Left lung (tissue), 10 donors: ENCODE results near the gene CDC6. TPM values are rescaled to one million over a fixed set of nuclear protein-coding genes. Genes with fewer than 3 reads are reported as not detected.

Experiments used
- ATAC-seq: fragments of 200-7000 bp; cut with Tn5 transposase; one replicate; pipeline ENCODE4 v1.9.1; 2020; ENCODE audit warnings: moderate library complexity
- DNase-seq, 4 donors: peaks; one replicate each; pipeline ENCODE4 v3.0.0-alpha.2; 2013 to 2020
- H3K27ac ChIP-seq, 2 donors: fragments of 200-600 bp; sonication (generic) in 1 of 2; one replicate each; pipeline versions ENCODE4 v1.5.0 to v1.8.0; 2020 to 2021
- H3K27me3 ChIP-seq, 2 donors: fragments of 200-600 bp; sonication (generic) in 1 of 2; one replicate each; pipeline versions ENCODE4 v1.5.0 to v1.8.0; 2020 to 2021
- H3K36me3 ChIP-seq, 2 donors: fragments of 200-600 bp; sonication (generic) in 1 of 2; one replicate each; pipeline versions ENCODE4 v1.5.0 to v1.8.0; 2020 to 2021
- H3K4me1 ChIP-seq, 2 donors: fragments of 200-600 bp; one replicate each; pipeline ENCODE4 v1.8.0; 2021
- H3K4me3 ChIP-seq, 2 donors: fragments of 200-600 bp; sonication (generic) in 1 of 2; one replicate each; pipeline versions ENCODE4 v1.5.0 to v1.8.0; 2020 to 2021; ENCODE audit warnings: mild to moderate bottlenecking in 1 of 2
- H3K9me3 ChIP-seq, 2 donors: fragments of 200-600 bp; sonication (generic) in 1 of 2; one replicate each; pipeline versions ENCODE4 v1.5.0 to v1.8.0; 2020 to 2021
- intact Hi-C, 2 donors: fragments of 100-400 bp; cut with DNase I; formaldehyde crosslinking; loops; one replicate each; pipeline versions ENCODE4 v1.11.2 to v1.14.2; 2022
- polyA plus RNA-seq, 6 donors: library from polyadenylated mRNA; unstranded; fragments of 120-200 nt; gene quantifications; one replicate each; pipeline ENCODE4 v1.2.1, GENCODE V29; 2013; ENCODE audit not compliant: insufficient read length in 6 of 6
- total RNA-seq, 2 donors: library from RNA; stranded (reverse); fragmentation: NEBNext Ultra II Directional; extraction: Animal tissue kit (Norgen Biotek cat#: 25700); gene quantifications; one replicate each; pipeline ENCODE4 v1.2.1, GENCODE V29; 2021
- TF ChIP-seq, protein P1 (sequence below), 2 donors: fragments of 200-600 bp; sonication (generic) in 1 of 2; IDR thresholded peaks; one replicate each; pipeline versions ENCODE4 v1.5.0 to v1.8.0; 2021; ENCODE audit warnings: antibody characterized with exemption in 2 of 2
- donor health status: DM: no; HTN: yes; CAD: no.
- donor health status: DM: no; HTN: no; CAD: no.

CDC6 gene
- total and polyA plus RNA-seq, 8 donors, result 12.8 to 25.9 (median 20.3) TPM

DNA sequence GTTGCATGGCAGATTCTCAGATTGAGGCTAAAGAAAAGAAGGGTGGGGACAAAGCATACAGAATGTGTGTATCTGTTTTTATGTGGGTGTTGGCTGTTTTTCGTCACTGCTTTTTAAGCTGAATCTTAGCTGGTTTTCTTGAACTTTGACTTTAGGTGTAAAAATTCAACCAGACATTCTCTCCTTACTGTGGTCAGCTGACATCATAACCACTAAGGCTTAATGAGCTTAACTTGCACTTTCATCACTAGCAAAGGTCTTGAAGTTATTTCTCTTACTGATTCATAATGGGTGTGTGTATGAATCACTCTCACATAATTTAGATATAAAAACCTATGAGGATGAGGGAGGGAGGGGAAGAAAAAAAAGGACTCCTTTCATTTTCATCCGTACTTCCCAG is 4.0 kb upstream of the CDC6 start:
- intact Hi-C loops, result no loop called here
- H3K27me3 ChIP-seq, result no peaks in the 10 kb centered on the region
- TF ChIP-seq, protein P1, sequence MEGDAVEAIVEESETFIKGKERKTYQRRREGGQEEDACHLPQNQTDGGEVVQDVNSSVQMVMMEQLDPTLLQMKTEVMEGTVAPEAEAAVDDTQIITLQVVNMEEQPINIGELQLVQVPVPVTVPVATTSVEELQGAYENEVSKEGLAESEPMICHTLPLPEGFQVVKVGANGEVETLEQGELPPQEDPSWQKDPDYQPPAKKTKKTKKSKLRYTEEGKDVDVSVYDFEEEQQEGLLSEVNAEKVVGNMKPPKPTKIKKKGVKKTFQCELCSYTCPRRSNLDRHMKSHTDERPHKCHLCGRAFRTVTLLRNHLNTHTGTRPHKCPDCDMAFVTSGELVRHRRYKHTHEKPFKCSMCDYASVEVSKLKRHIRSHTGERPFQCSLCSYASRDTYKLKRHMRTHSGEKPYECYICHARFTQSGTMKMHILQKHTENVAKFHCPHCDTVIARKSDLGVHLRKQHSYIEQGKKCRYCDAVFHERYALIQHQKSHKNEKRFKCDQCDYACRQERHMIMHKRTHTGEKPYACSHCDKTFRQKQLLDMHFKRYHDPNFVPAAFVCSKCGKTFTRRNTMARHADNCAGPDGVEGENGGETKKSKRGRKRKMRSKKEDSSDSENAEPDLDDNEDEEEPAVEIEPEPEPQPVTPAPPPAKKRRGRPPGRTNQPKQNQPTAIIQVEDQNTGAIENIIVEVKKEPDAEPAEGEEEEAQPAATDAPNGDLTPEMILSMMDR (IDR thresholded peaks at IDR 0.05), result no peak
- peaks cover 0 to 40% of the 10 kb centered on the region in 2 donors for H3K36me3 ChIP-seq
- DNase-seq, result no peak
- peak; percentile 33 for ATAC-seq
- H3K27ac ChIP-seq, result peak overlapping the region; percentile 53 to 68
- H3K9me3 ChIP-seq, result no peaks in the 10 kb centered on the region
- no peak overlapping the region for H3K4me3 ChIP-seq
- peaks cover 9 to 33% of the 10 kb centered on the region in 2 donors for H3K4me1 ChIP-seq

DNA sequence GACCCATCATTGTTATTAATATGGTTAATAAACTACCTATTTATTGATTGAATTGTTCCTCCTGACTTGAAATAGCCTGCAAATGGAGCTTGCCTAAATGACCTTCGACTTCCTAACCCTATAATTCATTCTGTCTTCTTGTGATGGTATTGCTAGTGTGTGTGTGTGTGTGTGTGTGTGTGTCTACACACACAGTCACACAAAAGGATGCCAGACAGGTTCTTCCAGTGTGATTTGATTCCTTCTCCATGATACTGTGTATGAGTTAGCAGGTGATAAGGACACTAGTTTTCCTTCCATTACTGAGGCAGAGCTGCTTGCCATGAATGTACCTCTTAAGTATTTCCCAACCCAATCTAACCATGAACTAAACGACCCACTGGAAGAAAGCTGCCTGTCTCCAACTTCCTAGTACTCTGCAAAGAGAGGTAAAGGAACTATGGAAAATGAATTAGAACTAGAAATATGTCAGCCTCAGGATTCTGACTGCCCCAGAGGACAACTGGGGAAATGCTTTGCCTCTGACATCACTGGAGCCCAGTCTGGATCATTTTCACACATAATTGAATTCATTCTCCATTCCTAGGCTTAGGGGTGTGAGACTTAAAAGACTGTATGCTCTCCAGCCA is 3.5 kb upstream of the CDC6 start:
- no peaks in the 10 kb centered on the region for H3K9me3 ChIP-seq
- intact Hi-C loops, result no loop called here
- H3K27ac ChIP-seq, result peak overlapping the region; percentile 53 to 68
- H3K4me1 ChIP-seq, result peaks cover 9 to 38% of the 10 kb centered on the region in 2 donors
- H3K36me3 ChIP-seq, result peaks cover 0 to 34% of the 10 kb centered on the region in 2 donors
- DNase-seq, result peak in 1 of 4 donors; percentile 45
- H3K27me3 ChIP-seq, result no peaks in the 10 kb centered on the region
- peak; percentile 45 for ATAC-seq
- H3K4me3 ChIP-seq, result no peak overlapping the region
- TF ChIP-seq, protein P1 (IDR thresholded peaks at IDR 0.05), result no peak

DNA sequence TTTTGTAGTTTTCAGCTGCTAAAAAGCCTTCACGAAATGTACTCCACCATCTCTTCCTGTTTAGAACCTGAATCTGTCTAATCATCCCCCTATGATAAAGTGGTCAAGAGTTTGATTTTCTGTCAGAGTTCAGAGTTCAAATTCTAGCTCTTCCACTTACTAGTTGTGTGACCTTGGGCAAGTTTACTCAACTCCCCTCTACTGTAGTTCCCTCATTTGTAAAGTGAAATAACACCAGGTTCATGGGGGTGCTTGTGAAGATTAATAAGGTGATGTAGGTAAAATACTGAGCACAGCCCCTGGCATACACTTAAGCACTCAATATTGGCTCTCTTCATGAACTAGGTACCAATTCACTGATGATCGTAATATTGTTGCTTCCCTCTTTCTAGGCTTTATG is 1.2 kb upstream of the CDC6 start:
- TF ChIP-seq, protein P1 (IDR thresholded peaks at IDR 0.05), result no peak
- Histone ChIP-seq H3K27ac (no peak overlapping the region), H3K9me3 (no peaks in the 10 kb centered on the region), H3K4me3 (no peak overlapping the region), H3K27me3 (no peaks in the 10 kb centered on the region), H3K4me1 (peaks cover 9 to 38% of the 10 kb centered on the region in 2 donors), H3K36me3 (peaks cover 0 to 18% of the 10 kb centered on the region in 2 donors)
- ATAC-seq (no peak), DNase-seq (no peak)
- intact Hi-C loops, result loop anchor here in 1 of 2 donors (5.0 kb wide), 1 partner anchor 79 kb away; no protein-coding TSS in a partner anchor

DNA sequence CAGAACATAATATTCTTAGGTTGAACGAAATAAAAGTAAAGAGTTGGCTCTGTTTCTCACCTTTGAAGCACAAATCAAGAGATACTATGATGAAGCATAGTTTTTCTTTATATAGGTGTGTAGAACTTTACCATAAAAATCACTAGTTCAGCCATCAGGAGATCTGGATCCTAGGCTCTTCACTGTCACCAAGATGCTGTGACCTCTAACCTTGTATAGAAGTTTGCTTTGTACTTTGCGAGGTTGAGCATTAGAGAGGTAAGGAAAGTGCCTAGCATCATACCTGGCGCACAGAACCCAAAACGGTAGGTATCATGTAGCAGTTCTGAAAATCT is 553 bp upstream of the CDC6 start:
- Histone ChIP-seq H3K4me3 (peak overlapping the region in 1 of 2 donors; percentile 69), H3K4me1 (peaks cover 9 to 38% of the 10 kb centered on the region in 2 donors), H3K27ac (peak overlapping the region in 1 of 2 donors; percentile 18), H3K27me3 (no peaks in the 10 kb centered on the region), H3K36me3 (peaks cover 0 to 18% of the 10 kb centered on the region in 2 donors), H3K9me3 (no peaks in the 10 kb centered on the region)
- TF ChIP-seq, protein P1 (IDR thresholded peaks at IDR 0.05), result no peak
- intact Hi-C loops, result loop anchor here in 1 of 2 donors (5.0 kb wide), 1 partner anchor 80 kb away; no protein-coding TSS in a partner anchor
- DNase-seq, result no peak
- ATAC-seq, result no peak

DNA sequence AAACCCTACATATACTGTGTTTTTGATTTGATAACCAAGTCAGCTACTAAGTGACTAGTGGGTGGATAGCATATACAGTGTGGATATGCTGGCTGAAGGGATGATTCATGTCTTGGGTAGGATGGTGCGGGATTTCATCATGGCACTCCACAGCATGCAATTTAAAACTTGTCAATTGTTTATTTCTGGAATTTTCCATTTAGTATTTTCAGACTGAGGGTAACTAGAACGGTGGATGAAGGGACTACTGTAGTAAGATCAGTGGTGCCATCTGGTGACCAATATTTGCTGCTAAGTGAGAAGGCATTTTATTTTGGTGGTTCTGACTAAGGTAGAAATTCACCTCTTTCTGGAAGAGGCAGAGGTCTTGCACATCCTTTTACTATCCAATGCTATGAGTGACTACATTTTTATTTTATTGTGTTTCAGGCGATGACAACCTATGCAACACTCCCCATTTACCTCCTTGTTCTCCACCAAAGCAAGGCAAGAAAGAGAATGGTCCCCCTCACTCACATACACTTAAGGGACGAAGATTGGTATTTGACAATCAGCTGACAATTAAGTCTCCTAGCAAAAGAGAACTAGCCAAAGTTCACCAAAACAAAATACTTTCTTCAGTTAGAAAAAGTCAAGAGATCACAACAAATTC is 3.1 kb downstream of the CDC6 start:
- Histone ChIP-seq H3K4me3 (no peak overlapping the region), H3K36me3 (peaks cover 0 to 28% of the 10 kb centered on the region in 2 donors), H3K27ac (no peak overlapping the region), H3K9me3 (no peaks in the 10 kb centered on the region), H3K4me1 (peaks cover 0 to 19% of the 10 kb centered on the region in 2 donors), H3K27me3 (no peaks in the 10 kb centered on the region)
- TF ChIP-seq, protein P1 (IDR thresholded peaks at IDR 0.05), result peak; percentile 20 to 49
- intact Hi-C loops, result no loop called here
- DNase-seq, result no peak
- peak; percentile 26 for ATAC-seq
